MM.1S (cell line): ENCODE data around the gene PPP1R7.

ENCODE experiments used
- DNase-seq: peaks from one replicate; pipeline ENCODE4 v3.0.0-alpha.2; 2015
- H2AFZ ChIP-seq: fragments of 300-600 bp; sonication (generic); 2 replicates; pipeline ENCODE4 v1.6.0; 2016; ENCODE audit warnings: antibody characterized with exemption, low read length
- H3F3A ChIP-seq: fragments of 300-600 bp; sonication (generic); 2 replicates; pipeline ENCODE4 v1.6.1; 2016; ENCODE audit warnings: mild to moderate bottlenecking, antibody characterized with exemption, low read length, moderate library complexity, mixed read lengths; ENCODE audit not compliant: insufficient read depth
- H3K27ac ChIP-seq: fragments of 300-600 bp; sonication (generic); 2 replicates; pipeline ENCODE4 v1.5.1; 2016; ENCODE audit warnings: mild to moderate bottlenecking, low read length
- H3K27me3 ChIP-seq: fragments of 300-600 bp; sonication (generic); replicated peaks from 2 replicates; pipeline ENCODE4 v1.6.0; 2016; ENCODE audit warnings: low read length; ENCODE audit not compliant: insufficient read depth
- H3K36me3 ChIP-seq: fragments of 300-600 bp; sonication (generic); replicated peaks from 2 replicates; pipeline ENCODE4 v1.6.1; 2016; ENCODE audit warnings: mild to moderate bottlenecking, low read length, mixed read lengths; ENCODE audit not compliant: insufficient read depth
- H3K4me1 ChIP-seq: fragments of 300-600 bp; sonication (generic); 2 replicates; pipeline ENCODE4 v1.6.1; 2016; ENCODE audit warnings: low read length, mixed read lengths
- H3K4me2 ChIP-seq: fragments of 300-600 bp; sonication (generic); 2 replicates; pipeline ENCODE4 v1.6.0; 2016; ENCODE audit warnings: low read depth, low read length
- H3K4me3 ChIP-seq: fragments of 300-600 bp; sonication (generic); 2 replicates; pipeline ENCODE4 v1.5.1; 2016; ENCODE audit warnings: low read length, mixed read lengths
- H3K79me2 ChIP-seq: fragments of 300-600 bp; sonication (generic); 2 replicates; pipeline ENCODE4 v1.6.1; 2016; ENCODE audit warnings: mixed run types, low read length, mixed read lengths
- H3K9ac ChIP-seq: fragments of 300-600 bp; sonication (generic); 2 replicates; pipeline ENCODE4 v1.6.1; 2016; ENCODE audit warnings: low read length, mixed read lengths
- H3K9me2 ChIP-seq: fragments of 300-600 bp; sonication (generic); replicated peaks from 2 replicates; pipeline ENCODE4 v1.6.1; 2016; ENCODE audit warnings: mild to moderate bottlenecking, low read length, mixed read lengths; ENCODE audit not compliant: insufficient read depth
- H3K9me3 ChIP-seq: fragments of 300-600 bp; sonication (generic); replicated peaks from 2 replicates; pipeline ENCODE4 v1.6.1; 2016; ENCODE audit warnings: mild to moderate bottlenecking, low read length, mixed read lengths; ENCODE audit not compliant: insufficient read depth
- H4K20me1 ChIP-seq: fragments of 300-600 bp; sonication (generic); 2 replicates; pipeline ENCODE4 v1.6.1; 2016; ENCODE audit warnings: mild to moderate bottlenecking, low read length, moderate library complexity, mixed read lengths; ENCODE audit not compliant: insufficient read depth
- CTCF ChIP-seq: fragments of 300-600 bp; sonication (generic); IDR thresholded peaks from 2 replicates; pipeline ENCODE4 v1.5.1; 2016; ENCODE audit warnings: antibody characterized with exemption, low read length, mixed read lengths
- EZH2 ChIP-seq: fragments of 300-600 bp; sonication (generic); optimal IDR thresholded peaks from 2 replicates; pipeline ENCODE3; 2017; ENCODE audit warnings: low read depth, mild to moderate bottlenecking, antibody characterized with exemption, low read length, mixed read lengths
- EZH2phosphoT487 ChIP-seq: fragments of 300-600 bp; sonication (generic); IDR thresholded peaks from 2 replicates; pipeline ENCODE4 v1.6.1; 2018; ENCODE audit warnings: antibody characterized with exemption, low read length

PPP1R7 gene

DNA sequence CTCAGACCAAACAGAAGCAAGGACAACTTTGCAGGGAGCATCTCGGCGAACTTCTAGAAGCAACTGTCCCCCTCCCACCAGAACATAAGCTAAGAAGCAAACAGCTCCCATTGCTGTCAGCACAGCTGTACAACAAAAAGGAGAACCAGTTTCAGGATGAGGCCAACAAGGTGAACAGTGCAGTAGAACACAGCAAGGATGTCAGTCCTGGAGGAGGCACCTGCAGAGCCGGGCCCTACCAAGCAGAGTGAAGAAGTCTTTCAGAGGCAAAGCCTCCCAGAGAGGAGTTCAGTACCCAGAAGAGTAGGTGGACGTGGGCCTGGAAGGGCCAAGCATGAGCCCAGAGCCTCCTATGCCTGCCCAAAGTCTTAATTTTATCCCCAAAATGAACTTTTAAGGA, 2.0 kb upstream of the PPP1R7 start:
- no peak overlapping the region for H3K27ac ChIP-seq
- TF ChIP-seq EZH2 (no peak), EZH2phosphoT487 (no peak), CTCF (no peak)
- no peaks in the 10 kb centered on the region for H3K9me3 ChIP-seq
- H2AFZ ChIP-seq, result peak overlapping the region; percentile 100; the same call in 1 of the 2 replicates
- H3F3A ChIP-seq, result 0 out of 2 replicates have a peak, but pooled peaks cover 4% of the 10 kb centered on the region
- no peaks in the 10 kb centered on the region for H3K9me2 ChIP-seq
- H3K4me1 ChIP-seq, result peaks cover 14% of the 10 kb centered on the region
- H3K36me3 ChIP-seq, result no peaks in the 10 kb centered on the region
- no peaks in the 10 kb centered on the region for H3K27me3 ChIP-seq
- peak overlapping the region; percentile 100 for H3K4me2 ChIP-seq
- DNase-seq, result no peak
- H3K4me3 ChIP-seq, result peak overlapping the region; percentile 92
- peak overlapping the region; percentile 60; the same call in 1 of the 2 replicates for H3K9ac ChIP-seq
- H4K20me1 ChIP-seq, result no peaks in the 10 kb centered on the region
- H3K79me2 ChIP-seq, result peaks cover 36% of the 10 kb centered on the region

DNA sequence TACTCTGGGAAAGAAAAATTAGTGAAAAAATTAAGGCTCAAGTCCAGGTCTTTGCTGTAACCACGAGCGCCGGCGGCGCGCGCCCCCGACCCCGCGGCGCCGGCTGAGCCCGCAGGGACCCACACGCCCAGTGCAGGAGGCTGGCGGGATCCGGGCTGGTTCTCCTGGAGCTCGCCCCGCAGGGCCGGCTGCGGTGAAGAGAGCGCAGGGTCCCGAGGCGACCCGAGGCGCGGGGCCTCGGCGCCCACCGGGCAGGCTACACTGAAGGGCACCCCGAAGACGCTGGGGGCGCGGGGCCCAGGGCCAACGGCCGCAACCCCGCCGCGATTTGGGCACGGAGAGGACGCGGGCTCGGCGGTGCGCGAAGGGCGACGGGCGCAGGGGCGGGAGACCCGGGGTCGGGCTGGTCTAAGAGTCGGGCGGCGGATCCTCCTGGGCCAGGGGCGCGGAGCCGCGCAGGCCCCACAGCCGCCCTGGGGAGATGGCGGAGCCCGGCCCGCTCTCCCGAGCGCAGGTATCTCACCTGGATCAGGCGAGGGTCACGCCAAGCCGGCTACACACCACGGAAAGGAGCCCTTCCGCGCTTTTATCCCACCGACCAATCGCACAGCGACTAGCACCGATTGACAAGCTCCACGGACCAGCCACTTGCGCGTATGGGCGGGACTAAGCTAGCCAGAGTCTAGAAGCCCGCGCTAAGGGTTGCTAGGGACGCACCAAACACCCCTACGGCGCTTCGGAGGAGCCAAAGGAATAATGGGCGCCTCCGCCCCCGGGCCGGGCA, 1.2 kb upstream of the PPP1R7 start, which contains the start of gene PASK:
Gene PASK (minus strand): TSS at position 582 of the 784 bp plus-strand sequence. CDS start 6,440 bp downstream, outside the sequence.
- no peaks in the 10 kb centered on the region for H3K9me2 ChIP-seq

DNA sequence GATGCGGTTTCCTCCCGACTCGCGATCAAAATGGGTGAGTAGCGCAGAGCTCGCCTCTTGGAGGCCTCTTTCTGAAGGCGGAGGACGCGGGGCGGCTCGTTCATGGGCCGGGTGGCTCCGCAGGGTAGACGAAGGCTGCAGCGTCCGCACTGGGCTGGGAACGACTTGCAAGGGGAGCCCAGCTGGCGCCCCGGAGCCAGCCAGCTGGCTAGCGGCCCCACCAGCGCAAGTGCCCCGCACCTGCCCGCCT, 667 bp upstream of the PPP1R7 start:
- Histone ChIP-seq H3K4me2 (peak overlapping the region; percentile 100), H3K9me2 (no peaks in the 10 kb centered on the region), H2AFZ (peak overlapping the region; percentile 100), H3K4me3 (peak overlapping the region; percentile 92), H3K79me2 (peaks cover 40% of the 10 kb centered on the region), H3K4me1 (peaks cover 14% of the 10 kb centered on the region), H3K9me3 (no peaks in the 10 kb centered on the region), H4K20me1 (no peaks in the 10 kb centered on the region), H3K27ac (peak overlapping the region; percentile 32; the same call in 1 of the 2 replicates), H3K36me3 (no peaks in the 10 kb centered on the region), H3F3A (0 out of 2 replicates have a peak, but pooled peaks cover 4% of the 10 kb centered on the region), H3K27me3 (no peaks in the 10 kb centered on the region), H3K9ac (peak overlapping the region; percentile 60)
- DNase-seq, result no peak
- no peak for TF ChIP-seq CTCF
- no peak for TF ChIP-seq EZH2
- no peak for TF ChIP-seq EZH2phosphoT487

More for the DNA sequence above, 1.2 kb upstream of the PPP1R7 start, which contains the start of gene PASK:
- H3K9me3 ChIP-seq, result no peaks in the 10 kb centered on the region
- no peaks in the 10 kb centered on the region for H3K27me3 ChIP-seq
- H2AFZ ChIP-seq, result peak within 1 kb of the TSS; percentile 100
- H3K9ac ChIP-seq, result peak within 1 kb of the TSS; percentile 79
- H3K79me2 ChIP-seq, result peaks cover 40% of the 10 kb centered on the region
- DNase-seq, result peak; percentile 97
- peak within 1 kb of the TSS; percentile 100 for H3K4me2 ChIP-seq
- 0 out of 2 replicates have a peak, but pooled peaks cover 4% of the 10 kb centered on the region for H3F3A ChIP-seq
- no peaks in the 10 kb centered on the region for H4K20me1 ChIP-seq
- no peak for TF ChIP-seq EZH2phosphoT487
- no peak for TF ChIP-seq CTCF
- TF ChIP-seq EZH2, result no peak
- peaks cover 14% of the 10 kb centered on the region for H3K4me1 ChIP-seq
- H3K4me3 ChIP-seq, result peak within 1 kb of the TSS; percentile 92
- H3K27ac ChIP-seq, result peak within 1 kb of the TSS; percentile 32; the same call in 1 of the 2 replicates
- no peaks in the 10 kb centered on the region for H3K36me3 ChIP-seq
